ENCODE results near the gene ADGRG6.

The ADGRG6 gene

DNA sequence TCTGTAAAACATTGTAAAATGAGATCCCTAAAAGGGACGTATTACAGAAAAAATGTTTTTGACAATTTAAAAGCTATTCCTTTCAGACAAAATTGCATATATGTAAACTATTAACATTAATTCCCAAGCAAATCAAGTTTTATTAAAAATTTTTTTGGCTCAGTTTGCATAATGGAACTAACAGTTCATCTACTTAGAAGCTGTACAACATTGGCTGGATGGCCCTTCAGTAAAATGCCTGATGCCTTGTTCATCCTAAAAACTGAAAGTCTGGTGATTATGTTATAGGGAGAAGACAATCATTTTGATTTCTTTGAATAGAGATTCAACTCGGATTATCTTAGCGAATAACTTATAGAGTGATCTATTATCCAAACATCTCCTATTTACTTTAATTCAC, 52.8 kb downstream of the ADGRG6 start:
- DNase-seq (ENCODE audit: low read depth), result no peak
- TF ChIP-seq, protein P1, sequence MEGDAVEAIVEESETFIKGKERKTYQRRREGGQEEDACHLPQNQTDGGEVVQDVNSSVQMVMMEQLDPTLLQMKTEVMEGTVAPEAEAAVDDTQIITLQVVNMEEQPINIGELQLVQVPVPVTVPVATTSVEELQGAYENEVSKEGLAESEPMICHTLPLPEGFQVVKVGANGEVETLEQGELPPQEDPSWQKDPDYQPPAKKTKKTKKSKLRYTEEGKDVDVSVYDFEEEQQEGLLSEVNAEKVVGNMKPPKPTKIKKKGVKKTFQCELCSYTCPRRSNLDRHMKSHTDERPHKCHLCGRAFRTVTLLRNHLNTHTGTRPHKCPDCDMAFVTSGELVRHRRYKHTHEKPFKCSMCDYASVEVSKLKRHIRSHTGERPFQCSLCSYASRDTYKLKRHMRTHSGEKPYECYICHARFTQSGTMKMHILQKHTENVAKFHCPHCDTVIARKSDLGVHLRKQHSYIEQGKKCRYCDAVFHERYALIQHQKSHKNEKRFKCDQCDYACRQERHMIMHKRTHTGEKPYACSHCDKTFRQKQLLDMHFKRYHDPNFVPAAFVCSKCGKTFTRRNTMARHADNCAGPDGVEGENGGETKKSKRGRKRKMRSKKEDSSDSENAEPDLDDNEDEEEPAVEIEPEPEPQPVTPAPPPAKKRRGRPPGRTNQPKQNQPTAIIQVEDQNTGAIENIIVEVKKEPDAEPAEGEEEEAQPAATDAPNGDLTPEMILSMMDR (conservative IDR thresholded peaks at IDR 0.05; ENCODE audit: low read depth, low read length), result no peak
- no peak overlapping the region for H3K4me3 ChIP-seq (ENCODE audit: low read depth, low read length)

DNA sequence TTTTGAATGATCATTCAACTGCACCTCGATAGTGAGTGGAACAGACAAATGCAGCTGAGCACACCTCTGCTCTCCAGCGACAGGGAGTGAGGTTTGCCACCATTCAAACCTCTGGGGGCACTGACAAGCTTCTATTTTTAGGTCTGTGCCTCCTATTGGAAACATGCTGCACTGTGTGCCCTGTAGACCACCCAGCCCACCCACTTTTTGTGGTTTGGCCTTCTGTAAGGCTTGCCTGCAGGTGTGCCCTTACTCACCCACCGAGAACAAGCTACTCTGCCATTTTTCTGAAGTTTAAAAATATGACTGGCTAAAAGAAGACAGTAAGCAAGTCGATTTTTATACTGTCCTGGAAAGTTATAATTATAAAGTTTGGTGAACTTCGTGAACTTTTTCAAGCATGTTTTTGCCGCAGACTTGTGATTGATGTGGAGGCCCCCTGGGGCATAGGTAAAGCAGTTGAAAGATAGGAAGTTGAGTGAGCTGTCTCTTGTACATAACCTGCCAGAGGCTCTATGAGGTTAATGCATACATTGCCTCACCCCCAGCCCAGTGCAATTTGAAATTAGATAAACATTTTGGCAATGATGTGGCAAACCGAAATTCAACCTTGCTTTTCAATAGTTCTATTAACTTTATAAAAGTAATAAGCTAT, 53.8 kb downstream of the ADGRG6 start:
- DNase-seq (ENCODE audit: low read depth), result no peak

DNA sequence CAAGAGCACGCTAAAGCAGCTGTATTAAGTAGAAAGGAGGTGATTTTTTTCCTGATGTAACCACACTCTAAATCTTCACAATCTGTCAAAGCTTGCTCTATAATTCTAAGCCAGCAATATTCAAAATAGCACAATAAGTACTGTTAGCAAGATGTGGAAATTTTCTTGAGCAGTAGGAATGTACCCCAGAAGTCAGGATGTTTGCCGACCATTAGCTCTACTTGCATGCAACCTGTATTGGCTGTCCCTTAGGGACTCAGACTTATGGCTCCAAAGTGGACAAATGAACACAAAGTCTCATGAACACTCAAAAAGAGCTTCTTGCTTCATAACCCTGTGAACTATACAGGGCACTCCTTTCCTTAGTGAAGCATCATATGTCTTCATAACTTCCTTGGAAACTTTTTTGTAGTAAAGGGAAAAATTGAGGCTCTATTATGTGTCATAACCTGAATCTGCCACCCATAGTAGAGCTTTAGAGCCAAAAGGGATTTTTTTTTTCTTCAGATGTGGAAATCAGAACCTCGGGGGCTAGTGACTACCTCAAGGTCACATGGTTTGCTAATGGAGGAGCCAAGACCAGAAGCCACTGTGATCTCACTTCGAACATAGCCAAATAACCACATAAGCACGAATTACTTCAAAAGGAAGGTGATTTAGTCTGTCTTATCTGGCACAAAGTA, 54.5 kb downstream of the ADGRG6 start:
- TF ChIP-seq, protein P1 (conservative IDR thresholded peaks at IDR 0.05; ENCODE audit: low read depth, low read length), result no peak
- DNase-seq (ENCODE audit: low read depth), result peak; percentile 40
- H3K4me3 ChIP-seq (ENCODE audit: low read depth, low read length), result no peak overlapping the region

More for the DNA sequence above, 53.8 kb downstream of the ADGRG6 start:
- TF ChIP-seq, protein P1 (conservative IDR thresholded peaks at IDR 0.05; ENCODE audit: low read depth, low read length), result no peak
- H3K4me3 ChIP-seq (ENCODE audit: low read depth, low read length), result no peak overlapping the region

DNA sequence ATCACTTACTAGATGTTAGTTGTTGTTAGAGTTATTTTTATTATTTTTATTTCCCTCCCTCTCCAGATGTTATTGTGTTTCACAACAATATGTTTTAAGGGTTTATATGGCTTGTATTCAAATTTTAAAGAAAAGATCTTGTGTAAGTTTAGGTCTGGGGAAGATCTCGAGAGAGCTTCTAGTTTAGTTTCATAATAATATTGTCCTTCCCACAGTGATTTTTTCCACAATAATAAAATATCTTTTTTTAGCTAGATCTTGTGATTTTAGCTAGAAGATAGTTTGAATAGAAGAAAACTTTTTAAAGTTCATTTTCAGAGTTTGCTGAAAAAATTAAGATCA, 55.0 kb downstream of the ADGRG6 start:
- DNase-seq (ENCODE audit: low read depth), result no peak
- TF ChIP-seq, protein P1 (conservative IDR thresholded peaks at IDR 0.05; ENCODE audit: low read depth, low read length), result no peak
- no peak overlapping the region for H3K4me3 ChIP-seq (ENCODE audit: low read depth, low read length)

DNA sequence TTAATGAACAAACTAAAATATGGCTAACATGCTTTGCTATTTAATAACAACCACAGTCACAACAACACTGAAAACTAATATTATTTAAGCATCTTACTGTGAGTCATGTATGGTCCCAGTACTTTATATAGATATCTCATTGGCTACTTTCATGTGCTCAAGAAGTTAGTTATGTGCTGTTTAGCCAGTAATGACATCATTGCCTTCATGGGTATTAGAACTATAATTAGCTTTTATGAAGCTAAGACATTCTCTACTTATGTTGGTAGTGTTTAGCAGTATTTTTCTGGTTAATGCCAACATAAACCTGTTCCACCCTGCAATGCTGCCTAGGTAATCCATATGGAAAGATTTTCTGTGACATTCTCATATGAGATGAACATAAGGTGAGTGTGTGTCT, 56.1 kb downstream of the ADGRG6 start:
- TF ChIP-seq, protein P1 (conservative IDR thresholded peaks at IDR 0.05; ENCODE audit: low read depth, low read length), result no peak
- H3K4me3 ChIP-seq (ENCODE audit: low read depth, low read length), result no peak overlapping the region
- no peak for DNase-seq (ENCODE audit: low read depth)

DNA sequence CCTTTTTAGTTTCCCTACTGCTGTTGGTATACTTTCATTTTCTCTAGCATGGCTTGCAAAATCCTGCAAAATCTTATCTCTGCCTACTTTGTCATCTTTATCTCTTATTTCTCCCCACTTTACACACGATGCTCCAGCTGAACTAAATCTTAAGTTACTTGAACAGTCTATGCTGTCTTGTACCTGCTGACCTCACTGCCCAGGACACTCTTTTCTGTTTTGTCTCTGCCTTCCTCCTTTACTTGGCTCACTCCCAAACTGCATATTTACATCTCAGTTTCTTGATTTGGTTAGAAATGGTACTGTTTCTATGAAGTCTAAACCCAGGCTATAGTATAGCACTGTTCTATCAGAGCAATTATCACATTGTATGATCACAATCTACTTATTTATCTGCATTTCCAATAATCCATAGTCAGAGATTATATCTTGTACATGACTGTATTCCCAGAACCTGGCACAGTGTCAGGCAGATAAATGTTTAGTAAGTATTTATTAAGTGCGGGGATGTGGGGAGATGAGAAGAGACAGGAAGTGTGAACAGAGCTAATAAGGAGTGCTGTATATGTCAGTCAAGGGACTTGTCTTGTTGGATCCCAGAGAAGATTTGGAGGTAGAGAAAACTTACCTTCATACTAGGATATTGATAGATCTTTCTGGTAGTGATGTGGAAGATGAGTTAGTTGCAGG, 57.6 kb downstream of the ADGRG6 start:
- TF ChIP-seq, protein P1 (conservative IDR thresholded peaks at IDR 0.05; ENCODE audit: low read depth, low read length), result no peak
- DNase-seq (ENCODE audit: low read depth), result no peak
- H3K4me3 ChIP-seq (ENCODE audit: low read depth, low read length), result no peak overlapping the region

Data from choroid plexus epithelial cell (primary cell).